Endothelial cell (in vitro differentiated cells): ENCODE data around the gene TUBA3D. TPM values are rescaled to one million over a fixed set of nuclear protein-coding genes. Genes with fewer than 3 reads are reported as not detected.

Experiments
- microRNA-seq: library from miRNA; unstranded; fragments of <30 nt; microRNA quantifications from one replicate; pipeline ENCODE4, GENCODE V29; 2020; ENCODE audit not compliant: unreplicated experiment
- total RNA-seq: library from RNA; stranded (reverse); fragmentation: NEBNext Ultra II Directional; extraction: Animal tissue kit (Norgen Biotek cat#: 25700); gene quantifications from one replicate; pipeline ENCODE4 v1.2.1, GENCODE V29; 2021; ENCODE audit not compliant: unreplicated experiment

Gene TUBA3D
- total RNA-seq, 1 donor from 2014 or later: not detected

Small RNA genes within 50 kb of the gene (microRNA-seq; reads per million reads assigned to microRNA genes)
- 0.56 reads per million for gene MIR4784

Other genes with a start within 250 kb of the TUBA3D start
- gene RAB6D, start 112.0 kb upstream of the TUBA3D start, total RNA-seq: 0.59 TPM
- 148 TPM for gene MZT2A, start 16.3 kb downstream of the TUBA3D start, total RNA-seq
- 16.0 TPM for gene CCDC74A, start 51.8 kb downstream of the TUBA3D start, total RNA-seq